CD4-positive, alpha-beta T cell (primary cell): ENCODE data around the gene GLIS1. TPM values are rescaled to one million over a fixed set of nuclear protein-coding genes. Genes with fewer than 3 reads are reported as not detected.

Source experiments
- ATAC-seq: fragments of 200-7000 bp; cut with Tn5 transposase; one replicate; pipeline ENCODE4 v1.10.0; 2022; ENCODE audit warnings: mild to moderate bottlenecking; ENCODE audit not compliant: poor library complexity
- CTCF ChIA-PET: fragments of 350-600 bp; sonication (Branson Sonifier 250); formaldehyde crosslinking; loops from one replicate; lab custom pipeline; 2021; ENCODE audit warnings: antibody characterized with exemption, inconsistent platforms; lab: Charles Lee
- POLR2A ChIA-PET: fragments of 350-600 bp; sonication (Branson Sonifier 250); formaldehyde crosslinking; loops from one replicate; lab custom pipeline; 2021; ENCODE audit warnings: antibody characterized with exemption, inconsistent platforms; lab: Charles Lee
- DNase-seq, 14 experiments: peaks; one replicate each; pipeline ENCODE4 v3.0.0-alpha.2; 2013 to 2020; ENCODE audit warnings: mixed read lengths in 2 of 14
- H3K27ac ChIP-seq, 2 donors: one replicate each; pipeline versions ENCODE4 v1.5.1 to v1.7.0; 2013; ENCODE audit warnings: low read length in 2 of 2, low read depth in 1 of 2, mild to moderate bottlenecking in 1 of 2
- H3K27me3 ChIP-seq, 2 experiments: 1 replicate in 1 of 2; 2 replicates in 1 of 2; pipeline versions ENCODE4 v1.6.1 to v1.7.0; 2013; ENCODE audit warnings: low read length in 2 of 2, control low read depth in 1 of 2, mild to moderate bottlenecking in 1 of 2, moderate library complexity in 1 of 2; ENCODE audit not compliant: insufficient read depth in 2 of 2, control insufficient read depth in 1 of 2
- H3K36me3 ChIP-seq: one replicate; pipeline ENCODE4 v1.6.1; 2013; ENCODE audit warnings: low read length, control low read depth; ENCODE audit not compliant: insufficient read depth
- H3K4me1 ChIP-seq: one replicate; pipeline ENCODE4 v1.6.1; 2013; ENCODE audit warnings: low read length, control low read depth; ENCODE audit not compliant: insufficient read depth
- H3K4me3 ChIP-seq: one replicate; pipeline ENCODE4 v1.5.1; 2013; ENCODE audit warnings: mild to moderate bottlenecking, low read length, moderate library complexity
- H3K9me3 ChIP-seq, 2 experiments: 1 replicate in 1 of 2; 2 replicates in 1 of 2; pipeline versions ENCODE4 v1.6.1 to v1.7.0; 2013; ENCODE audit warnings: low read length in 2 of 2, mild to moderate bottlenecking in 2 of 2, control low read depth in 1 of 2, moderate library complexity in 1 of 2; ENCODE audit not compliant: control insufficient read depth in 1 of 2, insufficient read depth in 1 of 2
- H3K27ac Mint-ChIP-seq: one replicate; pipeline ENCODE4 v1.8.0; 2020; ENCODE audit warnings: mixed read lengths
- H3K27me3 Mint-ChIP-seq: one replicate; pipeline ENCODE4 v1.8.0; 2021; ENCODE audit warnings: mixed read lengths
- H3K36me3 Mint-ChIP-seq: one replicate; pipeline ENCODE4 v1.8.0; 2021; ENCODE audit warnings: low read depth, mixed read lengths
- H3K4me1 Mint-ChIP-seq: one replicate; pipeline ENCODE4 v1.8.0; 2021; ENCODE audit warnings: low read depth, mixed read lengths
- H3K4me3 Mint-ChIP-seq: one replicate; pipeline ENCODE4 v1.8.0; 2020; ENCODE audit warnings: mild to moderate bottlenecking, mixed read lengths
- H3K9me3 Mint-ChIP-seq: one replicate; pipeline ENCODE4 v1.8.0; 2020; ENCODE audit warnings: mixed read lengths
- intact Hi-C, 2 experiments: fragments of 100-400 bp; cut with DNase I in 1 of 2; cut with micrococcal nuclease in 1 of 2; formaldehyde crosslinking; loops; one replicate each; pipeline versions ENCODE4 v1.15.1 to v1.9.0; 2023 to 2025; cut with DNase I, micrococcal nuclease
- total RNA-seq, 174 experiments: library from RNA in 2 of 174; stranded (reverse) in 2 of 174; gene quantifications; one replicate each; pipeline ENCODE4 v1.2.3 and lab custom pipeline; 2021 to 2026
- TF ChIP-seq, protein P1 (sequence below): fragments of 200-600 bp; IDR thresholded peaks from one replicate; pipeline ENCODE4 v1.8.0; 2022; ENCODE audit warnings: antibody characterized with exemption, mild to moderate bottlenecking

GLIS1 gene
- total RNA-seq, 2 experiments from 2014 or later, result not detected

DNA sequence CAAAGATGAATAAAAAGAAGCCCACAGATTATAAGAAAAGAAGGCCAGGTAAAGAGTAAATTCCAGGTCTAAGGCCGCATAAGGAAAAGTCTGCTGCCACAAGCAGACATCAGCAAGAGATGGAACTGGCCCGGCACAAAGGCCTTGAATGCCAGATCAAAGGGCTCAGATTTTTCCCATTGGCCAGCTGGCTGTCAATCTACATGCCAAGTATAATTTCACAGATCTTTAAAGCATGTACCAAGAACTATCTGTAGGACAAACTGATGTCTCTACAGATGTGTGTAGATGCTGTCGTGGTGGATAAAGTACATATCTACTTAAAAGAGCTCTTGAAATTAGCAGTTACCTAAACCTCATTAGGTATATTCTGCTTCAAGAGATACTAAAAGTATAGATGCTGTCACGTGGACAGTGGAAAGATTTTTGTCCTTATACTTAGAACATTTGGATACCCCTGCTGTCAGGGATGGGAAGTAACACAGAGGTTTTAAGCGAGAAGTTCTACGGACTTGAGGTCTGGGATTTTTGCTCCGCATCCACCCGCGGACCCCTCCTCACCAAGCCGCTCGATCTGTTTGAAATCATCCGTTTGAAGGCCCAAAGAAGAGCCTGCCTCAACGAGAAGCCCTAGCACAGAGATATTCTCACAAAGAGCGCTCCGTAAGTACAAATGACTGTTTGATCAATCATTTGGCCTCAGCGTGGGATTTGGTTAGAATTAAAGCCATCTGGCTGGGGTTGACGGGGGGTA is 10.1 kb downstream of the GLIS1 start:
- no peak overlapping the region for H3K27ac Mint-ChIP-seq
- H3K27me3 Mint-ChIP-seq, result peaks cover 9% of the 10 kb centered on the region
- H3K36me3 Mint-ChIP-seq, result no peaks in the 10 kb centered on the region
- Histone ChIP-seq H3K4me3 (no peak overlapping the region), H3K36me3 (no peaks in the 10 kb centered on the region), H3K27me3 (no peaks in the 10 kb centered on the region), H3K27ac (no peak overlapping the region), H3K4me1 (no peaks in the 10 kb centered on the region), H3K9me3 (no peaks in the 10 kb centered on the region)
- ATAC-seq, result no peak
- intact Hi-C loops, result no loop called here
- no peaks in the 10 kb centered on the region for H3K9me3 Mint-ChIP-seq
- POLR2A ChIA-PET, result no interaction called here
- no peak for DNase-seq
- no peaks in the 10 kb centered on the region for H3K4me1 Mint-ChIP-seq
- CTCF ChIA-PET, result no interaction called here
- H3K4me3 Mint-ChIP-seq, result no peak overlapping the region
- TF ChIP-seq, protein P1, sequence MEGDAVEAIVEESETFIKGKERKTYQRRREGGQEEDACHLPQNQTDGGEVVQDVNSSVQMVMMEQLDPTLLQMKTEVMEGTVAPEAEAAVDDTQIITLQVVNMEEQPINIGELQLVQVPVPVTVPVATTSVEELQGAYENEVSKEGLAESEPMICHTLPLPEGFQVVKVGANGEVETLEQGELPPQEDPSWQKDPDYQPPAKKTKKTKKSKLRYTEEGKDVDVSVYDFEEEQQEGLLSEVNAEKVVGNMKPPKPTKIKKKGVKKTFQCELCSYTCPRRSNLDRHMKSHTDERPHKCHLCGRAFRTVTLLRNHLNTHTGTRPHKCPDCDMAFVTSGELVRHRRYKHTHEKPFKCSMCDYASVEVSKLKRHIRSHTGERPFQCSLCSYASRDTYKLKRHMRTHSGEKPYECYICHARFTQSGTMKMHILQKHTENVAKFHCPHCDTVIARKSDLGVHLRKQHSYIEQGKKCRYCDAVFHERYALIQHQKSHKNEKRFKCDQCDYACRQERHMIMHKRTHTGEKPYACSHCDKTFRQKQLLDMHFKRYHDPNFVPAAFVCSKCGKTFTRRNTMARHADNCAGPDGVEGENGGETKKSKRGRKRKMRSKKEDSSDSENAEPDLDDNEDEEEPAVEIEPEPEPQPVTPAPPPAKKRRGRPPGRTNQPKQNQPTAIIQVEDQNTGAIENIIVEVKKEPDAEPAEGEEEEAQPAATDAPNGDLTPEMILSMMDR, result no peak

DNA sequence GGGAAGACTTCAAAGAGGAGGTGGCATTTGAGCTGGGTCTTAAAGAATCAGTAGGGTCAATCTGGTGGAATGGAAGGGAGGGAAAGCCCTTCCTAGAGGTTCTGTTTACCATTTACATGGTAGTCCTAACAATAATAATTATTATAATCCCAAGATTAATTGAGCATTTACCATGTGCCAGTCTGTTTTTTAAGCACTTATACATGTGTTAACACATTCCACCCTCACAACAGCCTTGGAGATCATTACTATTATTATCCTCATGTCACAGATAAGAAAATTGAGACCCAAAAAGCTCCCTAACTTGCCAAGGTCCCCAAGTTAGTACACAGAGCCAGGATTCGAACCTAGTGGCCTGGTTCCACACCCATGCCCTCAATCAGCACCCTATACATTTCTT is 10.8 kb downstream of the GLIS1 start:
- ATAC-seq (no peak), DNase-seq (no peak)
- TF ChIP-seq, protein P1, result no peak
- intact Hi-C loops, result no loop called here
- POLR2A ChIA-PET, result no interaction called here
- peaks cover 4% of the 10 kb centered on the region for H3K27me3 Mint-ChIP-seq
- H3K9me3 ChIP-seq, result no peaks in the 10 kb centered on the region
- no peaks in the 10 kb centered on the region for H3K36me3 Mint-ChIP-seq
- H3K4me1 ChIP-seq, result no peaks in the 10 kb centered on the region
- no peak overlapping the region for H3K27ac Mint-ChIP-seq
- CTCF ChIA-PET, result no interaction called here
- H3K27me3 ChIP-seq, result no peaks in the 10 kb centered on the region
- no peaks in the 10 kb centered on the region for H3K9me3 Mint-ChIP-seq
- no peak overlapping the region for H3K27ac ChIP-seq
- no peak overlapping the region for H3K4me3 Mint-ChIP-seq
- H3K36me3 ChIP-seq, result no peaks in the 10 kb centered on the region
- no peaks in the 10 kb centered on the region for H3K4me1 Mint-ChIP-seq
- no peak overlapping the region for H3K4me3 ChIP-seq

DNA sequence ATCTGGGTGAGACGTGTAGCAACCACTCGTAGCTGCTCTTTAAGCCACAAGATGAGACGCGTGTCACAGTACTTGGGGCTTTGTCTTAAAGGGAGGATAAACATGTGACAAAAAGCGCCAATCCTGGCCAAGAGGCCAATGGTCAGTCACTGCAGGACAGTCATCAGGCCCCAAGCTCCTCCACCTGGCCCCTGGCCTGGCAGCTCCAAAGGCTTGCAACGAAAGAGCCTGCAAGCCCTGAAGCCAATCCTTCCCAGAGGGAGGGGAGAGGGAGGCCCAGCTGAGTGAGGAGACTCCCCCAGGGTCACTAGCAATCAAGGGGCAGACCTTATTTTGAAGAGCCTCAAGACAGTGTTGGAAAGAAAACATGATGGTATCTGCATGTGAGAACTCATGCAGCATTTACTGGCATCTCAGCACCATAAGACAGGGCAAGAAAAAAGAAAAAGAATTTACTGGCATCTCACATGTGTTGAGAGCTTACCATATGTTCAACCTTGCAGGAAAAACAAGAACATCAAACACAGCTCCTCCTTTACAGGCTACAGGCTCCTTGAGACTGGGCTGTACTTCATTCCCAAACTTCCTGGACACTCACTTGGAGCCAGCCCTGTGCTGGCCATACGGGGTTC is 11.4 kb downstream of the GLIS1 start:
- ATAC-seq (no peak), DNase-seq (no peak)
- no peaks in the 10 kb centered on the region for H3K36me3 ChIP-seq
- H3K27ac ChIP-seq, result no peak overlapping the region
- Mint-ChIP-seq H3K9me3 (no peaks in the 10 kb centered on the region), H3K27ac (no peak overlapping the region), H3K4me1 (no peaks in the 10 kb centered on the region), H3K4me3 (no peak overlapping the region), H3K27me3 (no peaks in the 10 kb centered on the region), H3K36me3 (no peaks in the 10 kb centered on the region)
- no peaks in the 10 kb centered on the region for H3K9me3 ChIP-seq
- no peaks in the 10 kb centered on the region for H3K4me1 ChIP-seq
- ChIA-PET CTCF (no interaction called here), POLR2A (no interaction called here)
- TF ChIP-seq, protein P1, result no peak
- H3K27me3 ChIP-seq, result no peaks in the 10 kb centered on the region
- intact Hi-C loops, result no loop called here
- H3K4me3 ChIP-seq, result no peak overlapping the region
